Fibroblast of lung (primary cell): ENCODE measurements around the gene RPA3. TPM values are rescaled to one million over a fixed set of nuclear protein-coding genes. Genes with fewer than 3 reads are reported as not detected.

Source experiments
- DNase-seq, 2 donors: peaks; one replicate each; pipeline versions ENCODE4 v3.0.0 to v3.0.0-alpha.2; 2010; ENCODE audit warnings: low read depth in 2 of 2
- H2AFZ ChIP-seq: 2 replicates; pipeline ENCODE4 v1.5.1; 2012; ENCODE audit warnings: low read length, control low read depth, inconsistent platforms
- H3K27ac ChIP-seq: 2 replicates; pipeline ENCODE4 v1.5.1; 2011; ENCODE audit warnings: low read length, control low read depth; ENCODE audit not compliant: insufficient read depth
- H3K27me3 ChIP-seq: 2 replicates; pipeline ENCODE4 v1.5.1; 2011; ENCODE audit warnings: mild to moderate bottlenecking, low read length; ENCODE audit not compliant: control insufficient read depth, insufficient read depth
- H3K36me3 ChIP-seq: 2 replicates; pipeline ENCODE4 v1.5.1; 2011; ENCODE audit warnings: low read length; ENCODE audit not compliant: control insufficient read depth, insufficient read depth
- H3K4me1 ChIP-seq: 2 replicates; pipeline ENCODE4 v1.5.1; 2011; ENCODE audit warnings: low read length; ENCODE audit not compliant: control insufficient read depth, insufficient read depth; ENCODE audit errors: extremely low read depth
- H3K4me2 ChIP-seq: 2 replicates; pipeline ENCODE4 v1.5.1; 2011; ENCODE audit warnings: low read length, control low read depth; ENCODE audit not compliant: insufficient read depth; ENCODE audit errors: extremely low read depth
- H3K4me3 ChIP-seq, 4 experiments: fragments of 200-600 bp in 1 of 4; sonication (generic) in 1 of 4; replicated peaks in 1 of 4; 2 replicates each; pipeline ENCODE4 v1.5.1; 2011 to 2016; ENCODE audit warnings: low read length in 4 of 4, low read depth in 3 of 4, mild to moderate bottlenecking in 3 of 4, control low read depth in 2 of 4, inconsistent platforms in 1 of 4, mixed read lengths in 1 of 4; ENCODE audit not compliant: insufficient read depth in 1 of 4; ENCODE audit errors: control extremely low read depth in 1 of 4
- H3K79me2 ChIP-seq: 2 replicates; pipeline ENCODE4 v1.5.1; 2012; ENCODE audit warnings: mild to moderate bottlenecking, low read length, inconsistent platforms; ENCODE audit not compliant: control insufficient read depth, insufficient read depth
- H3K9ac ChIP-seq: 2 replicates; pipeline ENCODE4 v1.5.1; 2011; ENCODE audit warnings: mild to moderate bottlenecking, low read length, control low read depth; ENCODE audit not compliant: insufficient read depth
- H3K9me3 ChIP-seq: 2 replicates; pipeline ENCODE4 v1.5.1; 2012; ENCODE audit warnings: low read depth, low read length; ENCODE audit not compliant: control insufficient read depth, insufficient read depth
- H4K20me1 ChIP-seq: 2 replicates; pipeline ENCODE4 v1.5.1; 2011; ENCODE audit warnings: low read length; ENCODE audit not compliant: control insufficient read depth, insufficient read depth; ENCODE audit errors: extremely low read depth
- EZH2 ChIP-seq: IDR thresholded peaks from 2 replicates; pipeline ENCODE4 v1.5.1; 2012; ENCODE audit warnings: low read length, control low read depth, mild to moderate bottlenecking; ENCODE audit errors: missing control alignments
- polyA plus RNA-seq, 2 donors: library from polyadenylated mRNA; depleted of rRNA in 1 of 2; stranded (reverse) in 1 of 2; unstranded in 1 of 2; fragments of >200 nt; gene quantifications; 2 replicates each; pipeline ENCODE4 v1.2.1, GENCODE V29; 2011 to 2012; ENCODE audit warnings: missing spikeins in 1 of 2
- total RNA-seq: library from RNA; depleted of rRNA; stranded (reverse); fragments of >200 nt; gene quantifications from 2 replicates; pipeline ENCODE4 v1.2.1, GENCODE V29; 2014
- TF ChIP-seq, protein P1 (sequence below), 2 donors: IDR thresholded peaks in 1 of 2; conservative IDR thresholded peaks in 1 of 2; 1 replicate in 1 of 2; 2 replicates in 1 of 2; pipeline ENCODE4 v1.5.1; 2011 to 2012; ENCODE audit warnings: low read length in 2 of 2, control low read depth in 1 of 2, inconsistent platforms in 1 of 2, low read depth in 1 of 2, mild to moderate bottlenecking in 1 of 2

RPA3 gene
- total and polyA plus RNA-seq, 2 donors (not counting 1 experiment from before 2014, with no cell fraction given): 19.0 to 23.9 TPM

DNA sequence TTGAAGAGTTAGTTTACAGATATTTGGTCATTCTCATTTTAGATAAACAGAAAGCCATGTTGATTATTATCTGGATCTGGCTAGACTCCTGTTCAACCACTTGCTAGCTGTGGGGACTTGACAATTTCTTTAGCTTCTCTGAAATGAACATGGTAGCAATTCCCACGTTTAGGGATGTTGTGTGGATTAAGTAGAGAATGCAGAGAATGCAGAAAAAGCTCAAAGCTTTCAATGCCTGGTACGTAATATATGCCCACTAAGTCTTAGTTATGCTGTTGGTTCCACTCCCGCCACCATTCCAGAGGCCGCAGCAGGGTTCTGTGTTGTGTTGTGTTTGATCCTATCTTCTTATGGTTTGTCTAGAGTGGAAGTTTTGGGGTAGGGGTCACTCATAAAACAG is 39.2 kb upstream of the RPA3 start:
- Histone ChIP-seq H3K79me2 (no peaks in the 10 kb centered on the region), H3K4me3 (no peak overlapping the region), H3K9me3 (no peaks in the 10 kb centered on the region), H3K4me2 (no peak overlapping the region), H2AFZ (no peak overlapping the region), H3K4me1 (no peaks in the 10 kb centered on the region), H3K9ac (no peak overlapping the region), H3K36me3 (no peaks in the 10 kb centered on the region), H3K27me3 (no peaks in the 10 kb centered on the region), H4K20me1 (no peaks in the 10 kb centered on the region), H3K27ac (no peak overlapping the region)
- no peak for DNase-seq
- no peak for TF ChIP-seq EZH2
- TF ChIP-seq, protein P1, sequence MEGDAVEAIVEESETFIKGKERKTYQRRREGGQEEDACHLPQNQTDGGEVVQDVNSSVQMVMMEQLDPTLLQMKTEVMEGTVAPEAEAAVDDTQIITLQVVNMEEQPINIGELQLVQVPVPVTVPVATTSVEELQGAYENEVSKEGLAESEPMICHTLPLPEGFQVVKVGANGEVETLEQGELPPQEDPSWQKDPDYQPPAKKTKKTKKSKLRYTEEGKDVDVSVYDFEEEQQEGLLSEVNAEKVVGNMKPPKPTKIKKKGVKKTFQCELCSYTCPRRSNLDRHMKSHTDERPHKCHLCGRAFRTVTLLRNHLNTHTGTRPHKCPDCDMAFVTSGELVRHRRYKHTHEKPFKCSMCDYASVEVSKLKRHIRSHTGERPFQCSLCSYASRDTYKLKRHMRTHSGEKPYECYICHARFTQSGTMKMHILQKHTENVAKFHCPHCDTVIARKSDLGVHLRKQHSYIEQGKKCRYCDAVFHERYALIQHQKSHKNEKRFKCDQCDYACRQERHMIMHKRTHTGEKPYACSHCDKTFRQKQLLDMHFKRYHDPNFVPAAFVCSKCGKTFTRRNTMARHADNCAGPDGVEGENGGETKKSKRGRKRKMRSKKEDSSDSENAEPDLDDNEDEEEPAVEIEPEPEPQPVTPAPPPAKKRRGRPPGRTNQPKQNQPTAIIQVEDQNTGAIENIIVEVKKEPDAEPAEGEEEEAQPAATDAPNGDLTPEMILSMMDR (conservative IDR thresholded peaks at IDR 0.05 in 1 of 2, IDR thresholded peaks at IDR 0.05 in 1 of 2; ENCODE audit: low read depth in 1 of 2, low read length in 2 of 2): no peak

DNA sequence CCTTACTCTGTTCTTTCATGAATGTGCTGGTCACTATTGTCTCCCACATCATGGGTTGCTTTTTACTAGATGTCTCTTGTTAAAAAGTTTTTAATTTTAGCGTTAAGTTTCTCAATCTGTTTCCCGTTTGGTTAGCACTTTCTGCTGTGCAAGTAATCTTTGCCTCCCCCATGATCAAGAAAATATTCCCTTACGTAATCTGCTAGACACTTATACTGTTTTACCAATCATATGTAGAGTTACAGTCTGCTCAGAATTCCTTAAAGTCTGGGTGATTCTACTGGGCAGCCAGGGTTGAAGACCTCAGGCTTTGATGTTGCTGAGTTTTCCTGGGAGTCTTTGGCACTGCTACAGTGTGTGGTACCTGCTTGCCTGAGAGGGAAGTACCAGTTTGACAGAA is 38.2 kb upstream of the RPA3 start:
- Histone ChIP-seq H3K79me2 (no peaks in the 10 kb centered on the region), H3K4me2 (no peak overlapping the region), H3K4me1 (no peaks in the 10 kb centered on the region), H3K27me3 (no peaks in the 10 kb centered on the region), H3K9me3 (no peaks in the 10 kb centered on the region), H3K9ac (no peak overlapping the region), H4K20me1 (no peaks in the 10 kb centered on the region), H3K36me3 (no peaks in the 10 kb centered on the region), H3K27ac (no peak overlapping the region), H2AFZ (no peak overlapping the region), H3K4me3 (no peak overlapping the region)
- no peak for DNase-seq
- TF ChIP-seq, protein P1 (conservative IDR thresholded peaks at IDR 0.05 in 1 of 2, IDR thresholded peaks at IDR 0.05 in 1 of 2; ENCODE audit: low read depth in 1 of 2, low read length in 2 of 2): no peak

GRCh38 chr7:7751243-7752092 is 33.1 kb upstream of the RPA3 start:
- Histone ChIP-seq H3K9me3 (no peaks in the 10 kb centered on the region), H3K9ac (no peak overlapping the region), H3K4me1 (no peaks in the 10 kb centered on the region), H3K79me2 (no peaks in the 10 kb centered on the region), H3K4me2 (no peak overlapping the region), H3K36me3 (no peaks in the 10 kb centered on the region), H3K27ac (no peak overlapping the region), H4K20me1 (no peaks in the 10 kb centered on the region), H3K4me3 (no peak overlapping the region), H3K27me3 (no peaks in the 10 kb centered on the region), H2AFZ (no peak overlapping the region)
- DNase-seq: no peak
- TF ChIP-seq, protein P1 (conservative IDR thresholded peaks at IDR 0.05 in 1 of 2, IDR thresholded peaks at IDR 0.05 in 1 of 2; ENCODE audit: low read depth in 1 of 2, low read length in 2 of 2): no peak
- TF ChIP-seq EZH2: no peak
